ENCODE measurements around the gene BMI1. TPM values are rescaled to one million over a fixed set of nuclear protein-coding genes. Genes with fewer than 3 reads are reported as not detected.

Gene BMI1
- total RNA-seq: 10 to 100 TPM; 16.7 to 37.6 (median 28.3) TPM

DNA sequence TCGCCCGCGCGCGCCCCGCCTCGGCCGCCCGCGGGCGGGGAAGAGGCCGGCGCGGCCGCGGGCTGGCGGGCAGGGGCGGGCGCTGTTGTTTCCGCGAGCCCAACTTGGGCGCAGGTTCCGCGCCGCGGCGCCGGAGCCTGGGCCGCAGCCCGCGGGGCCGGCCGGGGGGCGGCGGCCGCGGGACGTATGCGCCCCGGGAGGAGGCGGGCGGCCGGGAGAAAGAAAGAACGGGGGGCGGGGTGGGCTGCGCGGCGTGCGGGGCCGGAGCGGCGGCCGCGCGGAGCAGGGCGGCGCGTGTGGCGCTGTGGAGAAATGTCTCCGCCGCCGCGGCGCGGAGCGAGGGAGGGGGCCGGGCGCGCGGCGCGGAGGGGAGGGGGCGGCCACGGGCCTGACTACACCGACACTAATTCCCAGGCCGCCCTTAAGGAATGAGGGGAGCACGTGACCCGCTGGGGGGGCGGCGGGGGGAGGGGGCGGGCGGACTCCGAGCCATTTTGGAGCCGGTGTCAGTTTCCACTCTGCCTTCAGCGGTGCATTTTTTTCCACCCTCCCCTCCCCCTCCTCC lies at the start of gene BMI1:
TSS of gene BMI1 (plus strand) at position 509 of the 565 bp plus-strand sequence. CDS start 5,351 bp downstream, outside the sequence.
- intact Hi-C loops (cut with DNase I; ENCODE audit: low total_unique reads): loop anchor here (5.0 to 10.0 kb wide), 2 partner anchors 68 to 1026 kb away; no protein-coding TSS in a partner anchor
- H3K4me3 ChIP-seq (ENCODE audit: low read depth, poor library complexity, severe bottlenecking): peak within 1 kb of the TSS; percentile 93
- peak; percentile 78 to 94 for DNase-seq (ENCODE audit: low spot score in 2 of 2)
- WGBS, 2 donors: 0% methylated on average over 11 to 19 of the region's 85 CpGs
- TF ChIP-seq, protein P1, sequence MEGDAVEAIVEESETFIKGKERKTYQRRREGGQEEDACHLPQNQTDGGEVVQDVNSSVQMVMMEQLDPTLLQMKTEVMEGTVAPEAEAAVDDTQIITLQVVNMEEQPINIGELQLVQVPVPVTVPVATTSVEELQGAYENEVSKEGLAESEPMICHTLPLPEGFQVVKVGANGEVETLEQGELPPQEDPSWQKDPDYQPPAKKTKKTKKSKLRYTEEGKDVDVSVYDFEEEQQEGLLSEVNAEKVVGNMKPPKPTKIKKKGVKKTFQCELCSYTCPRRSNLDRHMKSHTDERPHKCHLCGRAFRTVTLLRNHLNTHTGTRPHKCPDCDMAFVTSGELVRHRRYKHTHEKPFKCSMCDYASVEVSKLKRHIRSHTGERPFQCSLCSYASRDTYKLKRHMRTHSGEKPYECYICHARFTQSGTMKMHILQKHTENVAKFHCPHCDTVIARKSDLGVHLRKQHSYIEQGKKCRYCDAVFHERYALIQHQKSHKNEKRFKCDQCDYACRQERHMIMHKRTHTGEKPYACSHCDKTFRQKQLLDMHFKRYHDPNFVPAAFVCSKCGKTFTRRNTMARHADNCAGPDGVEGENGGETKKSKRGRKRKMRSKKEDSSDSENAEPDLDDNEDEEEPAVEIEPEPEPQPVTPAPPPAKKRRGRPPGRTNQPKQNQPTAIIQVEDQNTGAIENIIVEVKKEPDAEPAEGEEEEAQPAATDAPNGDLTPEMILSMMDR (IDR thresholded peaks at IDR 0.05): no peak
- no peak for TF ChIP-seq POLR2A (IDR thresholded peaks at IDR 0.05)

DNA sequence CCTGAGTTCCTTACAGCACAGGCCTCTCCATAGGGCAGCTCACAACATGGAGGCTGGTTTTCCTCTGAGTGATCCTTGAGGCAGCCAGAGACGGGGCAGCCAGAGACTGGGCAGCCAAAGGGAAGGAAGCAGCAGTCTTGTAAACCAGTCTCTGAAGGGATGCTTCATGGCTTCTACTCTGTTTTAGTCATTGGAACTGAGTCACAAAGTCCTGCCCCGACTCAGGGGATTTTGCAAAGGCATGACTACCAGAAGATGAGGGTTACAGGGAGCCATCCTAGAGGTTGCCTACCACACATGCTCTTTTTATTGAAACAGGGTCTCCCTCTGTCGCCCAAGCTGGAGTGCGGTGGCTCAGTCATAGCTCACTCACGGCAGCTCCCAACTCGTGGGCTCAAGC lies 49.1 kb upstream of the BMI1 start:
- intact Hi-C loops (cut with DNase I; ENCODE audit: low total_unique reads): no loop called here
- 87% methylated on average over 6 of the region's 6 CpGs for WGBS, 2 donors

DNA sequence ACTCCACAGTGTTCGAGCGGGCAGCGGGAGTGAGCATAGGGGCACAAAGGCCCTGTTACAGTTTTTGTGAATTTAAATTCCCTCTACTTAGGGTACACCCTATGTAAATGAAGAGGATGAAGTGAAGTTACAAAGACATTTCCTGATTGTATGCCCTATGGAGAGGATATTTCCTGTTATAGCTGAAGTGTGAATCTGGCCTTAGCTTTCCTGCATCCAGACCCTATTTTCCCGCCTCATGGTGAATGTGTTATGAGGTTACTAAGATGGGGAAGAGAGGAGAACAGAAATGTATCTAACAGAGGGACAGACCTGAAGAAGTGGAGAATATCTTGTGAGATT lies 42.5 kb upstream of the BMI1 start:
- no peak overlapping the region for H3K4me3 ChIP-seq (ENCODE audit: low read depth, poor library complexity, severe bottlenecking)
- 94 to 97% methylated on average over 4 of the region's 4 CpGs for WGBS, 2 donors
- no peak for DNase-seq (ENCODE audit: low spot score in 2 of 2)
- intact Hi-C loops (cut with DNase I; ENCODE audit: low total_unique reads): no loop called here
- TF ChIP-seq, protein P1 (IDR thresholded peaks at IDR 0.05): no peak
- TF ChIP-seq POLR2A (IDR thresholded peaks at IDR 0.05): no peak

More for the DNA sequence above, 49.1 kb upstream of the BMI1 start:
- no peak for TF ChIP-seq POLR2A (IDR thresholded peaks at IDR 0.05)
- TF ChIP-seq, protein P1 (IDR thresholded peaks at IDR 0.05): no peak
- DNase-seq (ENCODE audit: low spot score in 2 of 2): no peak
- no peak overlapping the region for H3K4me3 ChIP-seq (ENCODE audit: low read depth, poor library complexity, severe bottlenecking)

DNA sequence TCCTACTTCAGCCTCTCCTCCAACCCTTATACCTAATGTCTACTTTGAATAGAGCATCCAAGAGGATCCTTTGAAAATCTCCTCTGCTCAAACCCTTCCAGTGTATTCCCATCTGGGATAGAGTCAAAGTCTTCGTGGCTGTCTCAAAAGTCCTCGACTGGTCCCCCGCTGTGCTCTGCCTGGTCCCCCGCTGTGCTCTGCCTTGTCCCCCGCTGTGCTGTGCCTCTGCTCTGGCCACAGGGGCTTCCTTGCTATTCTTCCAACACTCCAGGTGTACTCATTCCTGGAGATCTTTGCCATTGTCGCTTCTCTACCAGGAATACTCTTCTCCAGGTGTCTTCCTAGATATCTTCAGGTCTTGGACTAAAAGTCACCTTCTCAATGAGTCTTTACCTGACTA lies 40.8 kb upstream of the BMI1 start:
- WGBS, 2 donors: 44 to 48% methylated on average over 6 of the region's 6 CpGs
- H3K4me3 ChIP-seq (ENCODE audit: low read depth, poor library complexity, severe bottlenecking): no peak overlapping the region
- TF ChIP-seq POLR2A (IDR thresholded peaks at IDR 0.05): no peak
- TF ChIP-seq, protein P1 (IDR thresholded peaks at IDR 0.05): no peak
- no peak for DNase-seq (ENCODE audit: low spot score in 2 of 2)
- intact Hi-C loops (cut with DNase I; ENCODE audit: low total_unique reads): no loop called here

DNA sequence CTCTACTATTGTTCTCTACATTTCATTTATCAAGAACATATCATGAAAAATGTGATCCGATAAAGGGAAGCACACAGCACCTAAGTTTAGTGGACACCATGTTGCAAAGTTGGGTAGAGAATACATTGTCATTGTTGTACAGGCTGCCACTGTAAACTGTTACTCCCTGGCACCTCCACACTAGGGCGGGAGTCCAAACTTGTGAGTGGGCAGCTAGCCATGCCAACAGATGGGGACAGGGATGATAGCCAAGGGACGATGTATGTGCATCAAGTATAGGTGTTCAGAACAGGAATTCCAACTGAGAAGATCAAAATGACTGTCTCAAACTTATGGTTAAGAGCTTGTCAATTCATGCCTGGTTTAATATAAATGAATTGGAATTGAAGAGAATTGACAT lies 35.8 kb upstream of the BMI1 start:
- TF ChIP-seq, protein P1 (IDR thresholded peaks at IDR 0.05): no peak
- no peak for TF ChIP-seq POLR2A (IDR thresholded peaks at IDR 0.05)
- WGBS, 2 donors: 66 to 70% methylated on average over 3 of the region's 3 CpGs
- DNase-seq (ENCODE audit: low spot score in 2 of 2): no peak
- no peak overlapping the region for H3K4me3 ChIP-seq (ENCODE audit: low read depth, poor library complexity, severe bottlenecking)
- intact Hi-C loops (cut with DNase I; ENCODE audit: low total_unique reads): no loop called here
